GM19193 (cell line): ENCODE measurements around the gene CERS6.

Experiments
- POLR2A ChIP-seq: IDR thresholded peaks from 4 replicates; pipeline ENCODE4 v1.6.1; 2011; ENCODE audit not compliant: insufficient read depth, insufficient read length; ENCODE audit errors: extremely low read depth

The CERS6 gene

GRCh38 chr2:168727904-168728470 lies 271.9 kb downstream of the CERS6 start:
- TF ChIP-seq POLR2A = no peak

GRCh38 chr2:168729455-168729854 lies 273.4 kb downstream of the CERS6 start:
- TF ChIP-seq POLR2A = no peak

- TF ChIP-seq POLR2A = no peak
Measured at GRCh38 chr2:168730344-168730743, 274.3 kb downstream of the CERS6 start.

- TF ChIP-seq POLR2A = no peak
Measured at GRCh38 chr2:168731002-168731401, 274.9 kb downstream of the CERS6 start.

- TF ChIP-seq POLR2A = no peak
Measured at GRCh38 chr2:168731616-168732015, 275.5 kb downstream of the CERS6 start.

DNA sequence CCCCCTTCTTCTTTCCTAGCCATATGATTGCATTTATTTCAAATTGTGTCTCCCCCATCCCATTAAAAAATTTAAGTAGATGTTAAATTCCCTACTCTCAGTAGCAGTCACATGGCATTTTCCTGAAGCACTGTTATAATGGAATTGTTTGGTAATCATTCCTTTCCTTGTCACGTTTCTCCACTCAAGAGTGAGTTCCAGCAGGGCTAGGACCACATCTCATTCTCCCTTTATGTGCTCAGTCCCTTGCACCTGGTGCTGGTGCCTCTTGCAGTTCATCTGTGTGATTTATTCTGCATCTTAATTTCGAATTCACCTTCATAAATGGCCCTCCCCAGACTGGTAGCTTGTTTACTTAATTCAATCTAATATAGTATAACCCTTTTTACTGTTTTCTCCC lies 276.0 kb downstream of the CERS6 start:
- TF ChIP-seq POLR2A = no peak

- no peak for TF ChIP-seq POLR2A
Measured at GRCh38 chr2:168732506-168732905, 276.4 kb downstream of the CERS6 start.

- TF ChIP-seq POLR2A = no peak
Measured at GRCh38 chr2:168734199-168734760, 278.2 kb downstream of the CERS6 start.

- no peak for TF ChIP-seq POLR2A
Measured at GRCh38 chr2:168736649-168737445, 280.8 kb downstream of the CERS6 start.

DNA sequence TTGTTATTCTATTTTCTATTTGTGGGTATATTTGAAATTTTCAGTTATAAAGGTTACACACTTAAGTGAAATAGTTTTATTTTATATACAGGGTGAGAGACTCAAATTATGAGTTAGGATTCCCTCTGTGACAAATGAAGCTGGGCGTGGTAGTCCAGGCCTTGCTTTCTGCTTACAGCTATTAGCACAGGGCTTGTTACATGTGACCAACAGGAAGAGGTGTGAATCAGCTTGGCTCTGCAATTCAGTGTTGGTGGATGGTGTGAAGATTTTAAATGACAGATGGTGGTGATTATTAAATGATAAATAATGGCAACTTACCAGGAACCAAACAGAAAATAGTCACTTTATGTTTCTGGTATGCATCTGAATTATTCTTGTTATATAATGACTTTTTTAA lies 282.0 kb downstream of the CERS6 start:
- TF ChIP-seq POLR2A = no peak

- no peak for TF ChIP-seq POLR2A
Measured at GRCh38 chr2:168740360-168740759, 284.3 kb downstream of the CERS6 start.

GRCh38 chr2:168740788-168741187 lies 284.7 kb downstream of the CERS6 start:
- TF ChIP-seq POLR2A = no peak

DNA sequence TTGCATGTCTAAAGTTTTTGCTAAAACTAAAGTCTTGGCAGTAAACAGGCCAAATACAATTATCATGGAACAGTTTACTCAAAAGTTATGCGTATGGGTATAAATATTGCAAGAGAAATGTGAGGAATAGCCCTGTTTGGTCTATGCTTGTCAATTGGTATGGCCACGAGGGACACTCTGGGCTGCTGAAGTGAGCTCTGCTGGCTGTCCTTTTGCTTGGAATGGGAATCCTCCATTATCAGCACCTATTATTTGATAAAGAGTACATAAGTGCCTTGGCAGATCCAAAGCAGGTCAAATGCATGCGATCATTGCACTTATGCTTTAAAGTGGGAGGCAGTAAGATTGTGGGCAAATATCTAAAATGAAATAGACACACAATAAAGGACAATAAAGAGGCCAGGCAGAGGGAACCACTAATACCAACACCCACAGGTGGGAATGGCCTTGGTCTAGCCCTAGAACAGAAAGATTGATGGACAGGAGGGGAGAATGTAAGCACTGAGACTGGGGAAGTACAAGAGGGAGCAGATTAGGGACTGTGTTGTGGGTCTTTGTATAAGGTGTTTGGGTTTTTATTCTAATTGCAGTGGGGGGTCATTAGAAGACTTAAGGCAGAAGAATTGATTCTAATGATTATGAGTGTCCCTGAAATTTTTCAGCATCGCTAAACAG lies 286.3 kb downstream of the CERS6 start:
- no peak for TF ChIP-seq POLR2A

GRCh38 chr2:168744844-168745243 lies 288.8 kb downstream of the CERS6 start:
- no peak for TF ChIP-seq POLR2A

DNA sequence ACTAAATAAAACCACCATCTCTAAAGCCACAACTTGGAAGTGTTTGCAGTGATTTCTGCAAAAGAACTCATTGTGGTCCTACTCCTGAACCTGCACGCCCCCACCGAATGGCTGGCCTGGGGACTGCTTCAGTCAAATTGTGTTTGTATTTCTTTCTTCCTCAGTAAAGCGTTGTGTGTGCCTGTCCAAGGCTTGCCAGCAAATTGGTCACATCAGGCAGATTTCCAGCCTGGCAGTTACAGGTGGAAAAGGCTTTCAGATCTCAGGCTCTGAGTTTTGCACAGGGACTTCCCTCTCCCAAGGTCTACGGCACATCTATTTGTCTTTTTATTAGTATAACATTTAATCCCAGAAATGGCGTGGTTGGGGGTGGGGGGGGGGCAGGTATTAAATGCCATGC lies 292.4 kb downstream of the CERS6 start:
- no peak for TF ChIP-seq POLR2A

- TF ChIP-seq POLR2A = no peak
Measured at GRCh38 chr2:168749297-168749696, 293.2 kb downstream of the CERS6 start.

DNA sequence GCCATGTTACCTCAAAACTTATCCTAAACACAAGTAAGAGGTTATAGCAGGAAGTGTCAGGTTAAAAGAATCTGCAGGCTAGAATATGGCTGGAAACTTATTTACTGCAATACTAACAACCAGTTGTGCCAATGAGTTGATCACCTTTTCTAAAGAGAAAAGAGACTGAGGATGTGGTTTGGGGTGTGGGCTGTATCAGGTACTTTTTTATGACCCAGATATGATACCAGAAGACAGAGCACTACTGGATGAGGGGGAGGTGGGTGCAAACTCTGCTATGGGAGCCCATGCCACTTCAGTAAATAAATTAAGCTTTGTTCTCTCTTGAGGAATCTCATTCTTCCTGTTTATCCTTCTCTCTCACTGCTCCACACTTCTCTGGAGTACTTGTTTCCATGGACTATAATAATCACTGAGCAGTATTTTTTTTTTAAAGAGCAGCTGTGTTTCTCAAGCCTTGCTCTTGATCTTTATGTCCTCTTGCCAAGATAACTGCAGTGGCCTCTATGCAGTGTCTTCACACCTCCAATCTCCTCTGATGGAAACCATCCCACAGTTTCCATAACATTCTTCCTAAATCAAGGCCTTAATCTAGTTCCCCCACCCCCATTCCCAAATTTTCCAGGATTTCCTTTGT lies 295.1 kb downstream of the CERS6 start:
- TF ChIP-seq POLR2A = no peak
